Psoas muscle (tissue), 8 donors: ENCODE results near the gene RPTOR. TPM values are rescaled to one million over a fixed set of nuclear protein-coding genes. Genes with fewer than 3 reads are reported as not detected.

Source experiments
- ATAC-seq, 4 donors: fragments of 200-7000 bp; cut with Tn5 transposase; one replicate each; pipeline ENCODE4 v1.9.1; 2020; ENCODE audit warnings: moderate library complexity in 3 of 4, mild to moderate bottlenecking in 2 of 4
- DNase-seq, 2 donors: peaks; one replicate each; pipeline ENCODE4 v3.0.0-alpha.2; 2020
- H3K27ac ChIP-seq: fragments of 200-600 bp; one replicate; pipeline ENCODE4 v1.8.0; 2022
- H3K27me3 ChIP-seq, 3 donors: fragments of 200-600 bp in 1 of 3; one replicate each; pipeline versions ENCODE4 v1.6.1 to v1.8.0; 2013 to 2022; ENCODE audit warnings: low read length in 2 of 3, mild to moderate bottlenecking in 2 of 3, moderate library complexity in 1 of 3; ENCODE audit not compliant: insufficient read depth in 3 of 3
- H3K36me3 ChIP-seq, 2 donors: fragments of 200-600 bp in 1 of 2; one replicate each; pipeline versions ENCODE4 v1.6.1 to v1.8.0; 2013 to 2022; ENCODE audit warnings: low read depth in 1 of 2, mild to moderate bottlenecking in 1 of 2, moderate library complexity in 1 of 2; ENCODE audit not compliant: insufficient read depth in 1 of 2
- H3K4me1 ChIP-seq: fragments of 200-600 bp; one replicate; pipeline ENCODE4 v1.8.0; 2022
- H3K4me3 ChIP-seq: fragments of 200-600 bp; one replicate; pipeline ENCODE4 v1.8.0; 2022; ENCODE audit warnings: mild to moderate bottlenecking
- H3K9me3 ChIP-seq: fragments of 200-600 bp; one replicate; pipeline ENCODE4 v1.8.0; 2022
- WGBS, 3 donors: extraction: QIAGEN DNeasy Blood & Tissue Kit; methylation state at CpG; one replicate each; pipeline versions ENCODE4 v1.1.6 to v1.1.7; 2013; 5-methylcytosine and 5-hydroxymethylcytosine counted together
- intact Hi-C, 2 donors: fragments of 100-400 bp; cut with DNase I; formaldehyde crosslinking; loops; one replicate each; pipeline versions ENCODE4 v1.11.0 to v1.14.2; 2022
- polyA plus RNA-seq, 3 donors: library from polyadenylated mRNA; stranded (reverse); fragments of 200-250 nt; gene quantifications; one replicate each; pipeline ENCODE4 v1.2.3, GENCODE V29; 2013
- total RNA-seq, 4 donors: library from RNA; stranded (reverse); fragmentation: NEBNext Ultra II Directional in 2 of 4; extraction: Animal tissue kit (Norgen Biotek cat#: 25700) in 2 of 4; gene quantifications; one replicate each; pipeline versions ENCODE4 v1.2.1 to v1.2.4, GENCODE V29; 2021 to 2023
- TF ChIP-seq, protein P1 (sequence below): fragments of 200-600 bp; IDR thresholded peaks from one replicate; pipeline ENCODE4 v1.8.0; 2022; ENCODE audit warnings: antibody characterized with exemption
- donor health status: healthy with polysubstance abuse.
- donor health status: DM: no; HTN: no; CAD: no; lungs with moderate emphysema.
- donor health status: Bipolar disorder and iron deficiency.
- donor health status: healthy.
- donor health status: DM: yes; HTN: yes; CAD: no.
- donor health status: DM: no; HTN: no; CAD: no.
- donor health status: DM: no; HTN: no; CAD: no.
- donor health status: DM: yes; HTN: yes; CAD: no.

Gene RPTOR
- total and polyA plus RNA-seq, 7 donors, result 13.6 to 82.2 (median 32.5) TPM

DNA sequence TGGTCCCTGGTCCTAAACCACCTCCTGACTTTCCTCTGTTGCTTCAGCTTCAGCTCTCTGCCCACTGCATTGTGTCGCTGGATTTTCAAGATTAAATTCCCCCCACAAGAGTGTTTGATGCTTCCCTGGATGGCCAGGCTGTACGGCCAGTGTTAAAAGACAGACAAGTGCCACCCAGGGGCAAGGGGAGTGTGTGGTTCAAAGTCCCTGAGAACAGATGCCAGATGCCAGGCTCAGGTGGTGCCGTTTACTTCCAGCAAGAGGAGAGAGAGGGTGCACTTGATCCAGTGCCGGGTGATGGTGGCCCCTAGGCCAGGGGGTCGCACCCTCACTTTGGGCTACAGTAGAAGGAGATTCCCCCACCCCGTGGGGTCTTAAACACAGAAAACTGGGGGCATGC lies 109.2 kb downstream of the RPTOR start:
- Histone ChIP-seq H3K4me3 (no peak overlapping the region), H3K4me1 (peaks cover 17% of the 10 kb centered on the region), H3K27me3 (no peaks in the 10 kb centered on the region), H3K9me3 (peaks cover 6% of the 10 kb centered on the region), H3K36me3 (no peaks in the 10 kb centered on the region), H3K27ac (no peak overlapping the region)
- TF ChIP-seq, protein P1, sequence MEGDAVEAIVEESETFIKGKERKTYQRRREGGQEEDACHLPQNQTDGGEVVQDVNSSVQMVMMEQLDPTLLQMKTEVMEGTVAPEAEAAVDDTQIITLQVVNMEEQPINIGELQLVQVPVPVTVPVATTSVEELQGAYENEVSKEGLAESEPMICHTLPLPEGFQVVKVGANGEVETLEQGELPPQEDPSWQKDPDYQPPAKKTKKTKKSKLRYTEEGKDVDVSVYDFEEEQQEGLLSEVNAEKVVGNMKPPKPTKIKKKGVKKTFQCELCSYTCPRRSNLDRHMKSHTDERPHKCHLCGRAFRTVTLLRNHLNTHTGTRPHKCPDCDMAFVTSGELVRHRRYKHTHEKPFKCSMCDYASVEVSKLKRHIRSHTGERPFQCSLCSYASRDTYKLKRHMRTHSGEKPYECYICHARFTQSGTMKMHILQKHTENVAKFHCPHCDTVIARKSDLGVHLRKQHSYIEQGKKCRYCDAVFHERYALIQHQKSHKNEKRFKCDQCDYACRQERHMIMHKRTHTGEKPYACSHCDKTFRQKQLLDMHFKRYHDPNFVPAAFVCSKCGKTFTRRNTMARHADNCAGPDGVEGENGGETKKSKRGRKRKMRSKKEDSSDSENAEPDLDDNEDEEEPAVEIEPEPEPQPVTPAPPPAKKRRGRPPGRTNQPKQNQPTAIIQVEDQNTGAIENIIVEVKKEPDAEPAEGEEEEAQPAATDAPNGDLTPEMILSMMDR, result no peak
- no peak for DNase-seq
- ATAC-seq, result no peak
- 92 to 96% (median 96%) methylated on average over 6 of the region's 6 CpGs for WGBS, 3 donors
- intact Hi-C loops, result no loop called here

DNA sequence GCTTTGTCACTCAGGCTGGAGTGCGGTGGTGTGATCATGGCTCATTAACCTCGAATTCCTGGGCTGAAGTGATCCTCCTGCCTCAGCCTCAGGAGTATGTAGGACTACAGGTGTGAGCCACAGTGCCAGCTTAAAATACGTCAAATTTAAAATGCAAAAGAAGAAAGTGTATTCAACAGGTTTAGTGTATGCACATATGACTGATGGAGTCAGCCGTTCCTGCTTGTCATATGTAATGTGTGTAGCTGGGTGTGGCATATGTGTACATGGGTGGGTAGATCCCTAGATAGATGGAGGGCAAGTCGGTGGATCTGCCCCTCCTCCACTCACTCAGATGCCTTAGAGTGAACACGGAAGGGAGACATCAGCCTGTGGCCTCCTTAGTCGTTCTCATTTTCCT lies 111.0 kb downstream of the RPTOR start:
- Histone ChIP-seq H3K27ac (no peak overlapping the region), H3K4me3 (no peak overlapping the region), H3K27me3 (no peaks in the 10 kb centered on the region), H3K9me3 (peaks cover 6% of the 10 kb centered on the region), H3K36me3 (no peaks in the 10 kb centered on the region), H3K4me1 (peaks cover 3% of the 10 kb centered on the region)
- peak in 1 of 2 donors; percentile 2 for DNase-seq
- intact Hi-C loops, result no loop called here
- ATAC-seq, result no peak
- WGBS, 3 donors, result 92 to 95% (median 94%) methylated on average over 7 of the region's 7 CpGs
- TF ChIP-seq, protein P1, result no peak

DNA sequence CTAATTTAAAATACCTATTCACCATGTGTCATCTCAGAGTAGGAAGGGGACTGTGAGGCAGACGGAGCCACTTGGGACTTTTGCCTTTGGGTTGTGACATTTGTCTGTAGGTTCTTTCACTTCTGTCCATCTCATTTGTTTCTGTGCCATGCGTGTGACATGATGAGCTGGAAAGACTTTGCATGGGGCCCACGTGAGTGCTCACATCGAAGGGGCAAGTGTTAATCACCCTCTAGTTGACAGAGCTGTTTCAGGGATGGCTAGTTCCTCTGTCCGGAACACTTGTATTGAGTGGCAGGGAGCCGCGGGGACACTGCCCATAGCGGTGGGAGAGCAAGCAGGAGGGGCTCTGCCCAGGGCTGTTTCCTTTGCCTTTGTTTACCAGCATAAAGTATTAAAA lies 112.0 kb downstream of the RPTOR start:
- intact Hi-C loops, result no loop called here
- peak in 1 of 2 donors; percentile 28 for DNase-seq
- Histone ChIP-seq H3K4me1 (peaks cover 3% of the 10 kb centered on the region), H3K9me3 (peaks cover 6% of the 10 kb centered on the region), H3K36me3 (no peaks in the 10 kb centered on the region), H3K27me3 (no peaks in the 10 kb centered on the region), H3K27ac (no peak overlapping the region), H3K4me3 (no peak overlapping the region)
- WGBS, 3 donors, result 59 to 68% (median 64%) methylated on average over 8 of the region's 8 CpGs
- ATAC-seq, result no peak
- TF ChIP-seq, protein P1, result no peak

DNA sequence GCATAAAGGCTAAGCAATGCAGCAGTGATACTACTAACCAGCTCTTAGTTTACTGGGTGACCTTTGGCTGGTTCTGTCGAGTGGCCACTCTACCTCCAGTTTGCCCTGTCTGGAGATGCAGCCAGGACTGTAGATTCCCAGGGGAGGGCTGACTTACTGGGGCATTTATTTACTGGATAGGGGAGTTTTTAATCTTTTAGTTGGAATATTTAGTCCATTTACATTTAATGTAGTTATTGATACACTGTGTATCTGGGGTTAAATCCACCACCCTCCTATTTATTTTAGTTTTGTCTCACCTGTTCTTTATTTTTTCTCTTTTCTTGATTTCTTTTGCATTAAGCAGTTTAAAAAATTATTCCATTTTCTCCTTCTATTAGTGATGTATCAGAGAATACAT lies 112.9 kb downstream of the RPTOR start:
- Histone ChIP-seq H3K27ac (no peak overlapping the region), H3K9me3 (peaks cover 6% of the 10 kb centered on the region), H3K4me1 (no peaks in the 10 kb centered on the region), H3K36me3 (no peaks in the 10 kb centered on the region), H3K4me3 (no peak overlapping the region), H3K27me3 (no peaks in the 10 kb centered on the region)
- intact Hi-C loops, result no loop called here
- WGBS, 3 donors, result 64 to 85% (median 73%) methylated on average over 1 of the region's 1 CpG
- TF ChIP-seq, protein P1, result no peak
- DNase-seq (no peak), ATAC-seq (no peak)

DNA sequence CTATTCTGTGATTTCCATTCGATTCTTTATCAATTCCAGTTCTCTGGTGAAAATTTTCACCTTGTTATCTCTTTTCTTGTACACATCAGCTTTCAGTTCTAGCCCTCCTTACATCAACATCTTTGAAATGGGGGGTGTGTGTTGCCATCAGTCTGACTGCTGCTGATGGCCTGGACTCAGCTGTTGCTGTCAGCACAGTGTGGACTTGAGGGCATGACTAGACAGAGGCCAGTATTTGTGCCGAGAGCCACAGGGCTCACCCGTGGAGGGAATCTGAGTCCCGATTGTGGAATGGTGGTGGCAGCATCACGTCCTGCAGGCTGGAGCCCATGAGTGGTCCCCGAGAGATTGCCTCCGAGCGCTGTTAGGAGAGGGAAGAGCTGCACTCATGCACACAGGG lies 114.2 kb downstream of the RPTOR start:
- ATAC-seq, result peak in 1 of 4 donors; percentile 35
- WGBS, 3 donors, result 91 to 92% (median 92%) methylated on average over 8 of the region's 8 CpGs

More for the DNA sequence above, 114.2 kb downstream of the RPTOR start:
- intact Hi-C loops, result no loop called here
- H3K4me3 ChIP-seq, result no peak overlapping the region
- TF ChIP-seq, protein P1, result no peak
- no peaks in the 10 kb centered on the region for H3K27me3 ChIP-seq
- H3K36me3 ChIP-seq, result no peaks in the 10 kb centered on the region
- H3K9me3 ChIP-seq, result peaks cover 6% of the 10 kb centered on the region
- H3K27ac ChIP-seq, result no peak overlapping the region
- no peaks in the 10 kb centered on the region for H3K4me1 ChIP-seq
- peak in 1 of 2 donors; percentile 16 for DNase-seq
